ENCODE data around the gene DMXL2.
A peak's percentile ranks its signal among the peaks of the same experiment; 100 is the strongest.

The DMXL2 gene

DNA sequence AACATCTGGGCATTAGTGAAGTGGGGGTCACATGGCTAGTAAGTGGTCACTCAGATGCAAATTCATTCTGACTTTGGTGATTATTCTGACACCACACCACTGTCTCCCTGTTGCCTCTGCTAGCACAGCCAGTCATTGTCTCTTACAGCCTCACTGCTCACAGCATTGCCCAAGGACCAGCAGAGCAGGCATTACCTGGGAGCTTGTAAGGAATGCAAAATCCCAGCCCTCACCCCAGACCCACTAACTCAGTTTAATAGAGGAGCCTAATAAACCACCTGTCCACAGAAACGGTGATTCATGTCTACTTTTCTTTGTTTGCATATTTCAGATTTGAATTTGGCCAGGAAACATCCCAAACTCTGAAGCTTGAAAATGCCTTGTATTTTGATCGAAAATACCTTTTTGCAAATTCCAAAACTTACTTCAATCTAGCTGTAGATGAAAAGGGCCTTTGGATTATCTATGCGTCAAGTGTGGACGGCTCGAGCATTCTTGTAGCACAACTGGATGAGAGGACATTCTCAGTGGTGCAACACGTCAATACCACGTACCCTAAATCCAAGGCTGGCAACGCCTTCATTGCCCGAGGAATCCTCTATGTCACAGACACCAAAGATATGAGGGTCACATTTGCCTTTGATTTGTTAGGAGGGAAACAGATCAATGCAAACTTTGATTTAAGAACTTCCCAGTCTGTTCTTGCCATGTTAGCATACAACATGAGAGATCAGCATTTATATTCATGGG is 218.4 kb downstream of the DMXL2 start:
- no peak overlapping the region for H3K4me3 ChIP-seq (ENCODE audit: low read depth, low read length)
- TF ChIP-seq, protein P1, sequence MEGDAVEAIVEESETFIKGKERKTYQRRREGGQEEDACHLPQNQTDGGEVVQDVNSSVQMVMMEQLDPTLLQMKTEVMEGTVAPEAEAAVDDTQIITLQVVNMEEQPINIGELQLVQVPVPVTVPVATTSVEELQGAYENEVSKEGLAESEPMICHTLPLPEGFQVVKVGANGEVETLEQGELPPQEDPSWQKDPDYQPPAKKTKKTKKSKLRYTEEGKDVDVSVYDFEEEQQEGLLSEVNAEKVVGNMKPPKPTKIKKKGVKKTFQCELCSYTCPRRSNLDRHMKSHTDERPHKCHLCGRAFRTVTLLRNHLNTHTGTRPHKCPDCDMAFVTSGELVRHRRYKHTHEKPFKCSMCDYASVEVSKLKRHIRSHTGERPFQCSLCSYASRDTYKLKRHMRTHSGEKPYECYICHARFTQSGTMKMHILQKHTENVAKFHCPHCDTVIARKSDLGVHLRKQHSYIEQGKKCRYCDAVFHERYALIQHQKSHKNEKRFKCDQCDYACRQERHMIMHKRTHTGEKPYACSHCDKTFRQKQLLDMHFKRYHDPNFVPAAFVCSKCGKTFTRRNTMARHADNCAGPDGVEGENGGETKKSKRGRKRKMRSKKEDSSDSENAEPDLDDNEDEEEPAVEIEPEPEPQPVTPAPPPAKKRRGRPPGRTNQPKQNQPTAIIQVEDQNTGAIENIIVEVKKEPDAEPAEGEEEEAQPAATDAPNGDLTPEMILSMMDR (IDR thresholded peaks at IDR 0.05; ENCODE audit: borderline replicate concordance, insufficient read depth, low read depth, low read length): no peak

DNA sequence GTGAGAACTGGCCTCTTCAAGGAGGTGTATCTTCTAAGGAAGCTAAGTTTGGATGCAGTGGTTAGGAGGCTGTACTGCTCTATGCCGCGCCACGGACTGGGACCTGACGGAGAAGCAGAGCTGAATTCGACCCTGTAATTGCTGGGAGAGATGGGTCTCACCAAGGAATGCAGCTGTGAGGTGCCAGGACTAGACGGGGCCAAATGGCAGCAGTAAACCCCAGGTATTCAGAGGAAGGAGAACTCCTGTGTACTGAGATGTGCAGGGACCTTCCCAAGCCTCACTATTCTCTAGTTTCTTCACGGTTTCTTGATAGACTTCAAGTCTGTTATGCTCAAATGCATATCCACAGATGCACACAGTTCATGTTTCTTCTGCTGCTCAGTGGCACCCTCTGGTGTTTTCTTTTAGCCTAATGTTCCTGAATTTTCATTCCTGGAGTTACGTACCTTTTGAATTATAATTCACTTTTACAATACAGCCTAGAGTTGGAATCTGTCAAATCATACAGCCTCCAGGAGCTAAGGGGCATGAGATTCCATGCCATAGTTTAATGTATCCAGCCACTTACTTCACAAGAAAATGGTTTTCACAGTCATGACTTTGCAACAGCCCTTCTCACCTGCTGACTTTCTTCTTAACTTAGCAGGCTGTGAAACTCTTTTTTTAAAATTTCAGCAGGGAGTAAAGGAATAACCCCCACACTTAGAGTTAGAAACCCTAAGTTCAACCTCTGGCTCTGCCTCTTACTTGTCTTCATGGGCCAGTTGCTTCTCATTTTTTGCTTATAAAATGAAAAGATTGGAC is 219.3 kb downstream of the DMXL2 start:
- TF ChIP-seq, protein P1 (IDR thresholded peaks at IDR 0.05; ENCODE audit: borderline replicate concordance, insufficient read depth, low read depth, low read length): peak; percentile 42; the same call in 1 of the 2 replicates
- no peak overlapping the region for H3K4me3 ChIP-seq (ENCODE audit: low read depth, low read length)

DNA sequence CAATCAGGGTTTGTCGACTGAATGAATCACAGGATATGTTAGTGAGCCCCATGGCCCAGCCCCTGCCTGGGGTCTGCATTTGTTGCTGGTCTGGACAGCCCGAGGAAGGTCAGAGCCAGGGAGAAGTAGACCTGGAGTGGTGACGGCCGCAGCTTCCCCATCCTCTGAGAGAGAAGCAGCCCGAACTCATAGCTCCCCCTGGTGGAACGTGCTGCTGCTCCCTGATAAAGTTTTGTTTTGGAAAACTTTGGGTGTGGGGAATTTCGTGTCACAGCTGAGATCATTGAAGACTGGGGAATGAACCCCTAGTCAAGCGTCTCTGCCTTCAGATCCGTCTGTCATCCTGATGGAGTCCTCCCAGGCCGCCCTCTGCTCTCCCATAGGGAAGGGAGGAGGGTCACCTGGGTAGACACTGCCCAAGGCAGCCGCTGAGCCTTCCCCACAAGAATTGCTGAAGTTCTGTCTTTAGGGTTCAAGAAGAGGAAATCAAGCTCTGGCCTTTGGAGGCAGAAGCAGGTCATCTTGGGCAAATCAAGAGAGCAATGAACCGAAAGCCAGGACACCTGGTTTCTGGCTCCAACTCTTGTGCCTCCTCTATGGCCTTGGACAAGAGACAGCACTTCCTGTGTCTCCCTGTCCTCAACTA is 220.6 kb downstream of the DMXL2 start:
- H3K4me3 ChIP-seq (ENCODE audit: low read depth, low read length): no peak overlapping the region
- TF ChIP-seq, protein P1 (IDR thresholded peaks at IDR 0.05; ENCODE audit: borderline replicate concordance, insufficient read depth, low read depth, low read length): peak; percentile 80

GRCh38 chr15:51401051-51401780 is 221.4 kb downstream of the DMXL2 start:
- H3K4me3 ChIP-seq (ENCODE audit: low read depth, low read length): no peak overlapping the region
- TF ChIP-seq, protein P1 (IDR thresholded peaks at IDR 0.05; ENCODE audit: borderline replicate concordance, insufficient read depth, low read depth, low read length): no peak

GRCh38 chr15:51398626-51399025 is 223.9 kb downstream of the DMXL2 start:
- H3K4me3 ChIP-seq (ENCODE audit: low read depth, low read length): no peak overlapping the region
- TF ChIP-seq, protein P1 (IDR thresholded peaks at IDR 0.05; ENCODE audit: borderline replicate concordance, insufficient read depth, low read depth, low read length): no peak
